Neural cell (in vitro differentiated cells): ENCODE data around the gene ZDHHC23.

Experiments
- CTCF ChIP-seq: fragments of 450-650 bp; IDR thresholded peaks from 2 replicates; pipeline ENCODE4 v1.5.1; 2014; ENCODE audit warnings: antibody characterized with exemption, mild to moderate bottlenecking, moderate library complexity; ENCODE audit not compliant: poor library complexity, severe bottlenecking
- EZH2 ChIP-seq: fragments of 200-600, 300-800 bp; shearing (Covaris generic), sonication (generic); IDR thresholded peaks from 2 replicates; pipeline ENCODE4 v1.6.1; 2014; ENCODE audit warnings: antibody characterized with exemption, low read length, borderline replicate concordance, mild to moderate bottlenecking; ENCODE audit not compliant: insufficient read depth, poor library complexity, severe bottlenecking
- POLR2AphosphoS5 ChIP-seq: IDR thresholded peaks from 2 replicates; pipeline ENCODE4 v1.6.1; 2012
- RAD21 ChIP-seq: fragments of 450-650 bp; conservative IDR thresholded peaks from 2 replicates; pipeline ENCODE4 v1.6.1; 2014; ENCODE audit warnings: antibody characterized with exemption, mild to moderate bottlenecking, moderate library complexity
- SMC3 ChIP-seq: fragments of 450-650 bp; conservative IDR thresholded peaks from 2 replicates; pipeline ENCODE4 v1.6.1; 2014; ENCODE audit warnings: antibody characterized with exemption, mild to moderate bottlenecking, moderate library complexity; ENCODE audit not compliant: poor library complexity
- TAF1 ChIP-seq: IDR thresholded peaks from 2 replicates; pipeline ENCODE4 v1.6.1; 2012; ENCODE audit warnings: low read depth

DNA sequence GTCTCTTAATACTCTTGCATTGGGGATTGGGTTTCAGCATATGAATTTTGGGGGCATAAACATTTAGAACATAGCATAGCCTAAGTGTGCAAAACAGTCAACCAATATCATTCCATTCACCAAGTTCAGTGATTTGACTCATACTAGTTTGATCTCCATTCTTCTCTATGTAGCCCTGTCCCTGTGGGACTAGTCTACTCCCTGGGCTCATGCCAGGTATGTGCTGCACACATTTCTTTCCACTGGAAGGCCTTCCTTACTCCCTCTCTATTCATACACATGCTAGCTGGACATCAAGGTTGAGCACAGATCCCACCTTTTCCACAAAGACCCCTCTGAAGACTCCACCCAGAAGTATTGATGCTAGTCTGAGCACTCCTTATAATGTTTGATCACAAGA lies 5.1 kb downstream of the ZDHHC23 start:
- no peak for TF ChIP-seq CTCF
- no peak for TF ChIP-seq RAD21
- no peak for TF ChIP-seq POLR2AphosphoS5
- TF ChIP-seq EZH2, result no peak
- TF ChIP-seq TAF1, result no peak
- TF ChIP-seq SMC3, result no peak
